Vagina (tissue), 2 donors: ENCODE results near the gene PPCDC. TPM values are rescaled to one million over a fixed set of nuclear protein-coding genes. Genes with fewer than 3 reads are reported as not detected.

Experiments
- DNase-seq, 2 donors: peaks; one replicate each; pipeline ENCODE4 v3.0.0-alpha.2; 2017; ENCODE audit errors: extremely low spot score in 2 of 2
- H3K27ac ChIP-seq: fragments of 200-600 bp; sonication (generic); one replicate; pipeline ENCODE4 v1.5.1; 2019
- H3K27me3 ChIP-seq: fragments of 200-600 bp; sonication (generic); one replicate; pipeline ENCODE4 v1.5.1; 2019
- H3K36me3 ChIP-seq, 2 donors: fragments of 200-600 bp; sonication (generic); one replicate each; pipeline ENCODE4 v1.5.1; 2017 to 2019
- H3K4me1 ChIP-seq: fragments of 200-600 bp; sonication (generic); one replicate; pipeline ENCODE4 v1.5.1; 2019
- H3K4me3 ChIP-seq, 2 donors: fragments of 200-600 bp; sonication (generic); 1 replicate in 1 of 2; 2 replicates in 1 of 2; pipeline ENCODE4 v1.5.1; 2016 to 2019
- H3K9me3 ChIP-seq: fragments of 200-600 bp; sonication (generic); one replicate; pipeline ENCODE4 v1.5.1; 2019
- CTCF ChIP-seq, 3 experiments: fragments of 450-650 bp in 2 of 3; fragments of 200-600 bp in 1 of 3; sonication (generic) in 1 of 3; IDR thresholded peaks; one replicate each; pipeline ENCODE4 v1.5.1; 2017 to 2019; ENCODE audit warnings: antibody characterized with exemption in 3 of 3, mild to moderate bottlenecking in 2 of 3, moderate library complexity in 2 of 3
- POLR2A ChIP-seq, 2 donors: fragments of 450-650 bp; IDR thresholded peaks; one replicate each; pipeline ENCODE4 v1.6.1; 2017; ENCODE audit warnings: antibody characterized with exemption in 2 of 2, mild to moderate bottlenecking in 2 of 2, moderate library complexity in 2 of 2
- POLR2AphosphoS5 ChIP-seq, 2 donors: sonication (generic); formaldehyde crosslinking; IDR thresholded peaks; one replicate each; pipeline ENCODE4 v1.9.0; 2017; ENCODE audit warnings: antibody characterized with exemption in 2 of 2, mild to moderate bottlenecking in 2 of 2, low read depth in 1 of 2; ENCODE audit not compliant: insufficient read depth in 1 of 2
- intact Hi-C: fragments of 100-400 bp; cut with DNase I; formaldehyde crosslinking; loops from one replicate; pipeline ENCODE4 v1.15.1; 2023
- total RNA-seq: library from RNA; depleted of rRNA; stranded (reverse); fragments of >200 nt; gene quantifications from one replicate; pipeline ENCODE4 v1.2.3, GENCODE V29; 2016

PPCDC gene
- total RNA-seq, 1 donor from 2014 or later, result 23.8 TPM

- H3K36me3 ChIP-seq, result no peaks in the 10 kb centered on the region
- H3K27me3 ChIP-seq, result no peaks in the 10 kb centered on the region
- H3K4me1 ChIP-seq, result peaks cover 52% of the 10 kb centered on the region
- DNase-seq, result peak in 1 of 2 donors; percentile 94
- peak overlapping the region in 1 of 2 donors; percentile 18 for H3K4me3 ChIP-seq
- H3K27ac ChIP-seq, result peak overlapping the region; percentile 83
- intact Hi-C loops, result loop anchor here (5.0 kb wide), 1 partner anchor 159 kb away; the partner anchor contains the start of gene C15orf39
- H3K9me3 ChIP-seq, result no peaks in the 10 kb centered on the region
- no peak for TF ChIP-seq POLR2AphosphoS5 (IDR thresholded peaks at IDR 0.05; ENCODE audit: insufficient read depth in 1 of 2, low read depth in 1 of 2)
- peak; percentile 8 to 44 (median 13) for TF ChIP-seq CTCF (IDR thresholded peaks at IDR 0.05)
Observed at GRCh38 chr15:75042730-75043508, 19.5 kb downstream of the PPCDC start.

GRCh38 chr15:75043509-75044257, 20.3 kb downstream of the PPCDC start:
- intact Hi-C loops, result loop anchor here (5.0 kb wide), 1 partner anchor 159 kb away; the partner anchor contains the start of gene C15orf39
- Histone ChIP-seq H3K27me3 (no peaks in the 10 kb centered on the region), H3K9me3 (no peaks in the 10 kb centered on the region), H3K4me1 (peaks cover 56% of the 10 kb centered on the region), H3K36me3 (no peaks in the 10 kb centered on the region), H3K27ac (peak overlapping the region; percentile 83), H3K4me3 (peak overlapping the region in 1 of 2 donors; percentile 18)
- DNase-seq, result peak in 1 of 2 donors; percentile 99
- TF ChIP-seq POLR2AphosphoS5 (IDR thresholded peaks at IDR 0.05; ENCODE audit: insufficient read depth in 1 of 2, low read depth in 1 of 2) (peak; percentile 65 to 89), POLR2A (IDR thresholded peaks at IDR 0.05) (peak in 1 of 2 donors; percentile 7), CTCF (IDR thresholded peaks at IDR 0.05) (peak in 2 of 3 experiments; percentile 7 to 46)

- DNase-seq, result no peak
- no peak for TF ChIP-seq CTCF (IDR thresholded peaks at IDR 0.05)
- no peak for TF ChIP-seq POLR2A (IDR thresholded peaks at IDR 0.05)
- no peak for TF ChIP-seq POLR2AphosphoS5 (IDR thresholded peaks at IDR 0.05; ENCODE audit: insufficient read depth in 1 of 2, low read depth in 1 of 2)
- Histone ChIP-seq H3K4me3 (peak overlapping the region in 1 of 2 donors; percentile 18), H3K36me3 (no peaks in the 10 kb centered on the region), H3K27ac (peak overlapping the region; percentile 83), H3K4me1 (peaks cover 61% of the 10 kb centered on the region), H3K27me3 (no peaks in the 10 kb centered on the region), H3K9me3 (no peaks in the 10 kb centered on the region)
- intact Hi-C loops, result loop anchor here (5.0 kb wide), 1 partner anchor 158 kb away; the partner anchor contains the start of gene C15orf39
Observed at GRCh38 chr15:75044258-75044878, 21.0 kb downstream of the PPCDC start.

GRCh38 chr15:75045332-75046015, 22.1 kb downstream of the PPCDC start:
- Histone ChIP-seq H3K4me3 (no peak overlapping the region), H3K4me1 (peaks cover 62% of the 10 kb centered on the region), H3K27ac (peak overlapping the region; percentile 83), H3K27me3 (no peaks in the 10 kb centered on the region), H3K36me3 (no peaks in the 10 kb centered on the region), H3K9me3 (no peaks in the 10 kb centered on the region)
- intact Hi-C loops, result no loop called here
- no peak for TF ChIP-seq POLR2A (IDR thresholded peaks at IDR 0.05)
- no peak for TF ChIP-seq POLR2AphosphoS5 (IDR thresholded peaks at IDR 0.05; ENCODE audit: insufficient read depth in 1 of 2, low read depth in 1 of 2)
- TF ChIP-seq CTCF (IDR thresholded peaks at IDR 0.05), result no peak
- no peak for DNase-seq
